ENCODE measurements around the gene CMIP. TPM values are rescaled to one million over a fixed set of nuclear protein-coding genes. Genes with fewer than 3 reads are reported as not detected.

The CMIP gene
- total RNA-seq, 1 experiment from 2014 or later, result 68.0 TPM

DNA sequence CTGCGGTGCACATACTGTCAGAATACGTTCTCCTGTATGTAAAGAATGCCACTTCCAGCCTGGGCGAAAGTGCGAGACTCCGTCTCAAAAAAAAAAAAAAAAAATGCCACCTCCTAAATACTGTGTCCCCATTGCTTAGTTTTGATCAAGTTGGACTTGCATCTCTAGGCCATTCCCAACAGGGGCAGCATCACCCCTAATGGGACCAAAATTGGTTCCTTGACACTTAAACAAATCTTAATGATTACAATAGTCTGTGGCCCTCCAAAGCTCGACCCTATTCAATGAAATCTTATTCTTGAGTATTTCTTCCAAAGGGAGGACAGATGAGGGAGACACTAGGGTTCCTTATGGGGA lies 179.8 kb downstream of the CMIP start:
- no peaks in the 10 kb centered on the region for H3K9me3 Mint-ChIP-seq (ENCODE audit: unreplicated experiment)
- CTCF ChIA-PET, result interaction anchor here (0.7 to 1.1 kb wide), 2 partner anchors 110 to 194 kb away, joined by 3 to 5 read pairs; no protein-coding TSS in a partner anchor
- Histone ChIP-seq H3K4me1 (no peaks in the 10 kb centered on the region), H3K36me3 (ENCODE audit: control insufficient read depth, insufficient read depth, low read length) (0 out of 2 replicates have a peak, but pooled peaks cover 2% of the 10 kb centered on the region), H3K9me3 (no peaks in the 10 kb centered on the region), H3K27me3 (replicated peaks; ENCODE audit: control insufficient read depth, insufficient read depth, low read length) (no peaks in the 10 kb centered on the region), H3K4me3 (ENCODE audit: low read depth, low read length) (no peak overlapping the region)
- no peaks in the 10 kb centered on the region for H3K27me3 Mint-ChIP-seq (ENCODE audit: insufficient read depth, unreplicated experiment)
- no peak overlapping the region for H3K27ac Mint-ChIP-seq (ENCODE audit: unreplicated experiment)
- intact Hi-C loops (cut with micrococcal nuclease; ENCODE audit: unreplicated experiment), result no loop called here
- H3K36me3 Mint-ChIP-seq (ENCODE audit: insufficient read depth, unreplicated experiment), result peaks cover 13% of the 10 kb centered on the region
- H3K4me1 Mint-ChIP-seq (ENCODE audit: low read depth, unreplicated experiment), result no peaks in the 10 kb centered on the region
- no peak for TF ChIP-seq CTCF (IDR thresholded peaks at IDR 0.05; ENCODE audit: insufficient read depth in 1 of 2, low read depth in 1 of 2, low read length in 1 of 2, severe bottlenecking in 1 of 2, unreplicated experiment in 1 of 2)
- H3K4me3 Mint-ChIP-seq (ENCODE audit: unreplicated experiment), result no peak overlapping the region
- BruUV-seq (replicated peaks), result no TSS peak
- POLR2A ChIA-PET, result no interaction called here
- no peak for DNase-seq

DNA sequence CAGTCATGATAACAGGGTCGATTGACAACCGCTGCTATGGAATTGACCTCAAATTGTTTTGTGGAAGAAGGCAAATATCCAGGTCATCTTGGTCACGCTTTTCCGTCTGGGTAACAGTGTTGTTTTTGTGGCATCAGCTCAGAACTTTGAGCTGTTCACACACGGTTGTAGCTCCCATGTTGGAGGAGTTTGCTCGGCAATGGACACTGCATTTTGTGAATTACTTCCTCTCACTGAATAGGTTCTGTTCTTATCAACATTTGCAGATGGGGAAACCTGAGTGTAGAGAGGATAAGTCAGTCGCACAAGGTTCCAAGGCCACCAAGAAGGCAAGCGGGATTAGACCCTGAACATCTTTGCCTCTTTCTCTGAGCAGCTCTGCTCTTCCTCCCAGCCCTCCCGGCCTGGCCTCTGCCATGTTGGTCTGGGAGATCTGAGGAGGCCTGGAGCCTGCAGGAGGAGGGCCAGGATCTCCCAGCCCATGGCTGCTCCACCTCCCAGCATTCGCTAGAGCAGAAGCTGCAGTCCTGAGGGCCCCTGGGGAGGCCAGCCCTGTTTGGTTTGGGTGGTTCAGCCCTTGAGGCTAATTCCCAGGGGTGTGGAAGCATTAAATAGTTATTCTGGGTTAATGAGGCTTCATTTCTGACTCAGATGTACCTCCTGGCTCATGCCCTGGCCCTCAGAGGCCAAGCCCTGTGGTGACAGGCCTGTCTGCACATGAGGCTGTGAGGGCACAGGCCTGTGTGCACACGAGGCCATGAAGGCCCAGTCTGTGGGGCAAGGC lies 180.3 kb downstream of the CMIP start:
- H3K27me3 Mint-ChIP-seq (ENCODE audit: insufficient read depth, unreplicated experiment), result no peaks in the 10 kb centered on the region
- peaks cover 13% of the 10 kb centered on the region for H3K36me3 Mint-ChIP-seq (ENCODE audit: insufficient read depth, unreplicated experiment)
- Histone ChIP-seq H3K27me3 (replicated peaks; ENCODE audit: control insufficient read depth, insufficient read depth, low read length) (no peaks in the 10 kb centered on the region), H3K9me3 (no peaks in the 10 kb centered on the region), H3K36me3 (ENCODE audit: control insufficient read depth, insufficient read depth, low read length) (0 out of 2 replicates have a peak, but pooled peaks cover 2% of the 10 kb centered on the region), H3K4me3 (ENCODE audit: low read depth, low read length) (no peak overlapping the region), H3K4me1 (no peaks in the 10 kb centered on the region)
- no TSS peak for BruUV-seq (replicated peaks)
- no peak overlapping the region for H3K27ac Mint-ChIP-seq (ENCODE audit: unreplicated experiment)
- TF ChIP-seq CTCF (IDR thresholded peaks at IDR 0.05; ENCODE audit: insufficient read depth in 1 of 2, low read depth in 1 of 2, low read length in 1 of 2, severe bottlenecking in 1 of 2, unreplicated experiment in 1 of 2), result no peak
- DNase-seq, result no peak
- H3K9me3 Mint-ChIP-seq (ENCODE audit: unreplicated experiment), result no peaks in the 10 kb centered on the region
- CTCF ChIA-PET, result interaction anchor here (1.1 kb wide), 1 partner anchor 110 kb away, joined by 5 read pairs; no protein-coding TSS in a partner anchor
- no peak overlapping the region for H3K4me3 Mint-ChIP-seq (ENCODE audit: unreplicated experiment)
- POLR2A ChIA-PET, result no interaction called here
- intact Hi-C loops (cut with micrococcal nuclease; ENCODE audit: unreplicated experiment), result no loop called here
- H3K4me1 Mint-ChIP-seq (ENCODE audit: low read depth, unreplicated experiment), result no peaks in the 10 kb centered on the region

DNA sequence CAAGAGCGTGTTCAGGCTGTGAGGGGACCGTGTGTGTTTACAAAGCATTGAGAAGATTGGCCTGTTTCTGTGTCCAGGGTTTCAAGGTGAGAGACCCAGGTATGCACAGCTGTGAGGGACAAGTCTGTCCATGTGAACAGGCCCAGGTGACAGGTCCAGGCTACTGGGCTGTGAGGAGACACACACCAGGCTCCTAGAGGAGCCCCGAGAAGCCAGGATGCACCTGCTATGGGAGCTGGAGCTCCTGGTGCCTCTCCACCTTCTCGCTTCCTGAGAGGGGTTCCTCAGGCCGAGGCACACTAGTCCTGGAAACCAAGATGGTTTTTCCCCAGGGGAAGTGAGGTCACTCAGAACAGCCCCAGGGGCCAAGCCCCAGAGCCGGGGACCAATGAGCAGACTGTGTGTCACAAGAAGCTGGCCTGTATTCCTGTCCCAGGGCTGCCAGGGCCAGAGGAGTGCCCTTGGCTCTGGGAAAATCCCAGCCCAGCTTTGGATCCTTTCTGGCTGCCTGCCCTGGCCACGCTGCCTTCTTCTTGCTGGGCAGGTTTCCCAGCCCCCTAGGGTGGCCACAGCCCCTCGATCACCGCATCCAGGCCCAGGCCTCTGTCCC lies 181.0 kb downstream of the CMIP start:
- Mint-ChIP-seq H3K9me3 (ENCODE audit: unreplicated experiment) (no peaks in the 10 kb centered on the region), H3K27me3 (ENCODE audit: insufficient read depth, unreplicated experiment) (no peaks in the 10 kb centered on the region), H3K36me3 (ENCODE audit: insufficient read depth, unreplicated experiment) (peaks cover 13% of the 10 kb centered on the region), H3K4me3 (ENCODE audit: unreplicated experiment) (no peak overlapping the region), H3K27ac (ENCODE audit: unreplicated experiment) (no peak overlapping the region), H3K4me1 (ENCODE audit: low read depth, unreplicated experiment) (no peaks in the 10 kb centered on the region)
- no TSS peak for BruUV-seq (replicated peaks)
- Histone ChIP-seq H3K36me3 (ENCODE audit: control insufficient read depth, insufficient read depth, low read length) (0 out of 2 replicates have a peak, but pooled peaks cover 2% of the 10 kb centered on the region), H3K4me1 (no peaks in the 10 kb centered on the region), H3K9me3 (no peaks in the 10 kb centered on the region), H3K4me3 (ENCODE audit: low read depth, low read length) (no peak overlapping the region), H3K27me3 (replicated peaks; ENCODE audit: control insufficient read depth, insufficient read depth, low read length) (no peaks in the 10 kb centered on the region)
- no peak for TF ChIP-seq CTCF (IDR thresholded peaks at IDR 0.05; ENCODE audit: insufficient read depth in 1 of 2, low read depth in 1 of 2, low read length in 1 of 2, severe bottlenecking in 1 of 2, unreplicated experiment in 1 of 2)
- intact Hi-C loops (cut with micrococcal nuclease; ENCODE audit: unreplicated experiment), result no loop called here
- no peak for DNase-seq
- ChIA-PET POLR2A (no interaction called here), CTCF (no interaction called here)
